Activated T-helper 2 cell treated with anti-CD3 and anti-CD28 coated beads, Interferon-gamma antibody, Interleukin-2, Interleukin-4, amounts not matched to agents 10 μg/mL and 5 μg/mL and 100 μg/mL, durations not matched to agents 14 hours and 24 hours and 36 hours (primary cell): ENCODE data around the gene DCDC2. TPM values are rescaled to one million over a fixed set of nuclear protein-coding genes. Genes with fewer than 3 reads are reported as not detected.
"Not testable (repeated sequence)": the region's sequence is repeated elsewhere in the genome, so short reads cannot be mapped to it uniquely, and the experiment has no call there.

Experiments used
- DNase-seq: peaks from one replicate; pipeline ENCODE4 v3.0.0; 2021; ENCODE audit warnings: low spot score
- H3K27ac Mint-ChIP-seq: one replicate; pipeline ENCODE4 v1.8.0; 2021; ENCODE audit warnings: mixed read lengths
- H3K27me3 Mint-ChIP-seq: one replicate; pipeline ENCODE4 v1.8.0; 2021; ENCODE audit warnings: low read depth, mixed read lengths
- H3K36me3 Mint-ChIP-seq: one replicate; pipeline ENCODE4 v1.8.0; 2021; ENCODE audit warnings: low read depth, mixed read lengths
- H3K4me1 Mint-ChIP-seq: one replicate; pipeline ENCODE4 v1.8.0; 2021; ENCODE audit warnings: low read depth, mixed read lengths
- H3K4me3 Mint-ChIP-seq: one replicate; pipeline ENCODE4 v1.8.0; 2021; ENCODE audit warnings: low read depth, mild to moderate bottlenecking, moderate library complexity, mixed read lengths
- H3K9me3 Mint-ChIP-seq: one replicate; pipeline ENCODE4 v1.8.0; 2021; ENCODE audit warnings: mixed read lengths
- intact Hi-C: fragments of 100-400 bp; cut with micrococcal nuclease; formaldehyde crosslinking; loops from one replicate; pipeline ENCODE4 v1.15.1; 2023
- total RNA-seq: library from RNA; stranded (reverse); gene quantifications from 2 replicates; pipeline ENCODE4 v1.2.3, GENCODE V29; 2022

The DCDC2 gene
- not detected in 2 replicates for total RNA-seq

DNA sequence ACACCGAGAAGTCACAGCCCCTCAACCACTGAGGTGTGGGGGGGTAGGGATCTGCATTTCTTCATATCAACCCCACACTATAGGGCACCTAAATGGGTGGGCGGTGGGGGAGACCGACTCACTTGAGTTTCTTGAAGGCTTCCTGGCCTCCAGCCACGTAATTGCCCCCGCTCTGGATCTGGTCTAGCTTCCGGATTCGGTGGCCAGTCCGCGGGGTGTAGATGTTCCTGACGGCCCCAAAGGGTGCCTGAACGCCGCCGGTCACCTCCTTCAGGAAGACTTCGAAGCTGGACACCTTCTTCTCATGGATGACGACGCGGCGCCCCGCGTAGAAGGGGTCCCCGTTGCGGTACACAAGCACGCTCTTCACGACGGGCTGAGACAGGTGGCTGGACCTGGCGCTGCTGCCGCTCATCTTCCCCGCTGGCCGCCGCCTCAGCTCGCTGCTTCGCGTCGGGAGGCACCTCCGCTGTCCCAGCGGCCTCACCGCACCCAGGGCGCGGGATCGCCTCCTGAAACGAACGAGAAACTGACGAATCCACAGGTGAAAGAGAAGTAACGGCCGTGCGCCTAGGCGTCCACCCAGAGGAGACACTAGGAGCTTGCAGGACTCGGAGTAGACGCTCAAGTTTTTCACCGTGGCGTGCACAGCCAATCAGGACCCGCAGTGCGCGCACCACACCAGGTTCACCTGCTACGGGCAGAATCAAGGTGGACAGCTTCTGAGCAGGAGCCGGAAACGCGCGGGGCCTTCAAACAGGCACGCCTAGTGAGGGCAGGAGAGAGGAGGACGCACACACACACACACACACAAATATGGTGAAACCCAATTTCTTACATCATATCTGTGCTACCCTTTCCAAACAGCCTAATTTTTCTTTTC, at the start of gene DCDC2:
TSS of gene DCDC2 (minus strand) at position 724 of the 883 bp plus-strand sequence. CDS start at position 415, 309 bp downstream.
- H3K4me1 Mint-ChIP-seq, result peaks cover 13% of the 10 kb centered on the region

DNA sequence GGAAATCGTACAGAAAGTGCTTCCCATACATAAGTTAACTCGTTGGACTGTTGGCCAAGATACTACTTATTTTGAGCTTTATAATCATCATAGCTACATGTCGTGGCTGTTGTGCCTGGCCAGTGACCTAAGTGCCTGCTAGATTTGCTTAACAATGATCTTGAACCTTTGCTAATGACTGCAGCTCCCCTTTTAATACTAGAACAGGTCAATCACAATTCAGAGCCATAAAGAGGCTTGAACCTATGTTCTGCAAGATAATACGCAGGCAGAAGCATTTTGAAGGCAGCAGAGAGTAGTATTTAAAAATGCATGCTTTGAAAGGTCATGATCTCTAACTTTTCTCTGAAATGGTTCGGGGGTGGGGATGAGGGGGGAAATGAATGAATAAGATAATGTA, 47.4 kb upstream of the DCDC2 start:
- no peak overlapping the region for H3K4me3 Mint-ChIP-seq
- no peak for DNase-seq
- H3K36me3 Mint-ChIP-seq, result peaks cover 35% of the 10 kb centered on the region
- H3K4me1 Mint-ChIP-seq, result peaks cover 25% of the 10 kb centered on the region
- no peaks in the 10 kb centered on the region for H3K9me3 Mint-ChIP-seq
- peaks cover 9% of the 10 kb centered on the region for H3K27me3 Mint-ChIP-seq
- intact Hi-C loops, result no loop called here
- H3K27ac Mint-ChIP-seq, result no peak overlapping the region

More for the DNA sequence above, at the start of gene DCDC2:
- Mint-ChIP-seq H3K36me3 (no peaks in the 10 kb centered on the region), H3K27me3 (peaks cover 40% of the 10 kb centered on the region), H3K4me3 (peak within 1 kb of the TSS; percentile 37), H3K27ac (no peak within 1 kb of the TSS), H3K9me3 (no peaks in the 10 kb centered on the region)
- DNase-seq, result peak; percentile 21
- intact Hi-C loops, result no loop called here

DNA sequence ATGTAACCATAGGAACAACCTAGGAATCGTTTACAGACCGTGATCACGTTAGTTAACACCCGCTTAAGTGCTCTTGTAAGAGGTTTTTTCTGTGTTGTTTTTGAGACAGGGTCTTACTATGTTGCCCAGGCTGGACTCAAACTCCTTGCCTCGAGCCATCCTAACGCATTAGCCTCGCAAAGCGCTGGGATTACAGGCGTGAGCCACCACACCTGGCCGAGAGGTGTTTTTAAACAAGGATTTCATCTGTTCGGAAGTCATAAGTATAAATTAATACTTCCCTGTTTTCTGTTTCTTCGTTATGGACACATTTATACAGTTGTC, 45.6 kb upstream of the DCDC2 start:
- DNase-seq, result no peak
- Mint-ChIP-seq H3K27me3 (peaks cover 20% of the 10 kb centered on the region), H3K36me3 (peaks cover 24% of the 10 kb centered on the region), H3K9me3 (no peaks in the 10 kb centered on the region), H3K27ac (peak overlapping the region; percentile 83), H3K4me3 (peak overlapping the region; percentile 99), H3K4me1 (peaks cover 25% of the 10 kb centered on the region)
- intact Hi-C loops, result loop anchor here (2.0 kb wide), 1 partner anchor 91 kb away; the partner anchor contains the start of gene ALDH5A1

DNA sequence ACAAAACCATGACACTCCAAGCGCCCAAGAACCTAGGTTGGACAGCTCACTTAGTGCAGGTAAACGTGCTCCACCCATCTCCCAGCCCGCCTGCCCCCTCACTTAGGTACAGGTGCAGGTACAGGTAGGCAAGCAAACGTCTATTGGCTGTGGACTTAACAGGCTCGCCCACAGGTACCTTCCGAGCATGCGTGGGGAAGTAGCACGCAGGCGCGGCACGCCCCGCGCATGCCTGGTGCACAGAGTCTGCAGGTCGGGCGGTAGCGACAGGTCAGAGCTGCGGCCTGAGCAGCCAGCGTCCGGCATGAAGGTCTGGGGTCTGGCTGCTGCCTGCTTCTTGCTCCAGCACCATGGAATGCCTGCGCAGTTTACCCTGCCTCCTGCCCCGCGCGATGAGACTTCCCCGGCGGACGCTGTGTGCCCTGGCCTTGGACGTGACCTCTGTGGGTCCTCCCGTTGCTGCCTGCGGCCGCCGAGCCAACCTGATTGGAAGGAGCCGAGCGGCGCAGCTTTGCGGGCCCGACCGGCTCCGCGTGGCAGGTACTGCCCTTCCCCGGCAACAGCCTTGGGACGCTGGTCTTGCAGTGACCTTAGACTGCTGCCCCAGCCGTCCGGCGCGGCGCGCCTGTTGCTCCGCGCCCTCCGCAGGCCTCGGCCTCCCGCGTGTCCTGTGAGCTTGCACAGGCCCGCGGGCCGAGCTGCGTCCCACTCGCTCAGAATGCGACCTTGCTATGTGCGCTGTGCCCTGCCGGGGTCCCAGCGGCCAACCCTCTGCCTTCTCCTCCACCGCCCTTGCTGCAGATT, 45.0 kb upstream of the DCDC2 start, which contains the start of gene MRS2:
TSS of gene MRS2 (plus strand) at position 240 of the 804 bp plus-strand sequence. CDS start at position 351, 111 bp downstream.
- peaks cover 23% of the 10 kb centered on the region for H3K36me3 Mint-ChIP-seq

DNA sequence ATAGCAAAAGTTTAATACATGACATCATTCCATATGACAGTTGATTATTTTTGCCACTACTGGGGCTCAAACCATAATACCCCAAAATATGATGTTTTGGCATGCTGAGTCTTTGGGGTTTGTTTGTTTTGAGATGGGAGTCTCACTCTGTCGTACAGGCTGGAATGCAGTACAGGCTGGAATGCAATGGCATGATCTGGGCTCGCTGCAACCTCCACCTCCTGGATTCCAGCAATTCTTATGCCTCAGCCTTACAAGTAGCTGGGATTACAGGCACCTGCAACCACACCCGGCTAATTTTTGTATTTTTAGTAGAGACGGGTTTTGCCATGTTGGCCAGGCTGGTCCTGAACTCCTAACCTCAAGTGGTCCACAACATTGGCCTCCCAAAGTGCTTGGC, 43.6 kb upstream of the DCDC2 start:
- H3K36me3 Mint-ChIP-seq, result peaks cover 21% of the 10 kb centered on the region
- H3K9me3 Mint-ChIP-seq, result no peaks in the 10 kb centered on the region
- no peak for DNase-seq
- no peak overlapping the region for H3K27ac Mint-ChIP-seq
- intact Hi-C loops, result no loop called here
- peaks cover 30% of the 10 kb centered on the region for H3K27me3 Mint-ChIP-seq
- H3K4me3 Mint-ChIP-seq, result peak overlapping the region; percentile 2
- peaks cover 25% of the 10 kb centered on the region for H3K4me1 Mint-ChIP-seq

More for the DNA sequence above, 45.0 kb upstream of the DCDC2 start, which contains the start of gene MRS2:
- H3K27ac Mint-ChIP-seq, result peak within 1 kb of the TSS; percentile 83
- no peaks in the 10 kb centered on the region for H3K9me3 Mint-ChIP-seq
- peak; percentile 74 for DNase-seq
- intact Hi-C loops, result loop anchor here (2.0 kb wide), 1 partner anchor 92 kb away; the partner anchor contains the start of gene ALDH5A1
- H3K4me1 Mint-ChIP-seq, result peaks cover 25% of the 10 kb centered on the region
- H3K4me3 Mint-ChIP-seq, result peak within 1 kb of the TSS; percentile 99
- H3K27me3 Mint-ChIP-seq, result peaks cover 22% of the 10 kb centered on the region

DNA sequence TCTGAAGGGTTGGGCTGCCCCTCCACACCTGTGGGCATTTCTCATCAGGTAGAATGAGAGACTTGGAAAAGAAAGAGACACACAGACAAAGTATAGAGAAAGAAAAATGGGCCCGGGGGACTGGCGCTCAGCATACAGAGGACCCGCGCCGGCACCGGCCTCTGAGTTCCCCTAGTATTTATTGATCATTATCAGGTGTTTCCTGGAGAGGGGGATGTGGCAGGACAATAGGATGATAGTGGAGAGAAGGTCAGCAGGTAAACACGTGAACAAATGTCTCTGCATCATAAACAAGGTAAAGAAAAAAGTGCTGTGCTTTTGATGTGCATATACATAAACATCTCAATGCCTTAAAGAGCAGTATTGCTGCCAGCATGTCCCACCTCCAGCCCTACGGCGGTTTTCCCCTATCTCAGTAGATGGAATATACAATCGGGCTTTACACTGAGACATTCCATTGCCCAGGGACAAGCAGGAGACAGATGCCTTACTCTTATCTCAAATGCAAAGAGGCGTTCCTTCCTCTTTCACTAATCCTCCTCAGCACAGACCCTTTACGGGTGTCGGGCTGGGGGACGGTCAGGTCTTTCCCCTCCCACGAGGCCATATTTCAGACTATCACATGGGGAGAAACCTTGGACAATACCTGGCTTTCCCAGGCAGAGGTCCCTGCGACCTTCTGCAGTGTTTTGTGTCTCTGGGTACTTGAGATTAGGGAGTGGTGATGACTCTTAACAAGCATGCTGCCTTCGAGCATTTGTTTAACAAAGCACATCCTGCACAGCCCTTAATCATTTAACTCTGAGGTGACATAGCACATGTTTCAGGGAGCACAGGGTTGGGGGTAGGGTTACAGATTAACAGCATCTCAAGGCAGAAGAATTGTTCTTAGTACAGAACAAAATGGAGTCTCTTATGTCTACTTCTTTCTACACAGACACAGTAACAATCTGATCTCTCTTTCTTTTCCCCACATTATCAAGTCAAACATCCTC, 42.5 kb upstream of the DCDC2 start:
- H3K9me3 Mint-ChIP-seq, DNase-seq, H3K4me3 Mint-ChIP-seq, intact Hi-C loops, H3K27ac Mint-ChIP-seq: not testable (repeated sequence)
- peaks cover 23% of the 10 kb centered on the region for H3K4me1 Mint-ChIP-seq
- peaks cover 15% of the 10 kb centered on the region for H3K36me3 Mint-ChIP-seq
- peaks cover 32% of the 10 kb centered on the region for H3K27me3 Mint-ChIP-seq

DNA sequence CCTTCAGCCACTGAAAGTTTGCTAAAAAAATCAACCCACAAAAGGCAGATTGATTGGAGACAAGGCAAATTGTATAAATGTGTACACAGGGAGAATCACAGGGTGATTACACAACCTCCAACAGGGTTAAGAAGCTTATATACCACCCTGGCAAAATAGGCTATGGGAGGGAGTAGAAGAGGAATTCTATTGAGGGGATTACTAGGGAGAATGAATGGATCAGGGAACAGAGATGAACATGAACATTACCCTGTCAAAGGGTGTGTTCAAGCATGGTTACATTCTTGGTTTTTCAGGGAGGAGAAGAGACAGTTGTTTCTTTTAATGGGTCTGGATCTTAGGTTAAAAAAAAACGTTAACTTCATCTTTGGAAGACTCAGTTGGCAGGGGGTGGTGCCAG, 39.8 kb upstream of the DCDC2 start:
- peaks cover 6% of the 10 kb centered on the region for H3K4me1 Mint-ChIP-seq
- no peaks in the 10 kb centered on the region for H3K36me3 Mint-ChIP-seq
- intact Hi-C loops, result no loop called here
- H3K4me3 Mint-ChIP-seq, result no peak overlapping the region
- no peak for DNase-seq
- no peaks in the 10 kb centered on the region for H3K9me3 Mint-ChIP-seq
- no peak overlapping the region for H3K27ac Mint-ChIP-seq
- peaks cover 32% of the 10 kb centered on the region for H3K27me3 Mint-ChIP-seq

DNA sequence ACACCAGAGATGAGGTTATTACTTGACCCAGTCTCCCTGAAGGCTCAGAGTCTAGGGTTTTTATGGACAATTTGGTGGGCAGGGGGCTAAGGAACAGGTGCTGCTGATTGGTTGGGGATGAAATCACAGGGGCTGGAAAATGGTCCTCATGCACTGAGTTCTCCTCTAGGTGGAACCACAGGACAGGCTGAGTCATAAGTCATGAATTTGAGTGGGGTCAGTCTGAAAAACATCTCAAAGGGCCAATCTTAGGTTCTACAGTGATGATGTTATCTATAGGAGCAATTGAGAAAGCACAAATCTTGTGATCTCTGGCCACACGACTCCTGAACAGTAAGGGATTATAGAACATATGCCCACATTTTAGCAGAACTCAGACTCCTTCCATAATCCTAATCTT, 39.0 kb upstream of the DCDC2 start:
- Mint-ChIP-seq H3K36me3 (no peaks in the 10 kb centered on the region), H3K4me1 (peaks cover 5% of the 10 kb centered on the region), H3K27me3 (peaks cover 31% of the 10 kb centered on the region), H3K9me3 (no peaks in the 10 kb centered on the region), H3K27ac (no peak overlapping the region), H3K4me3 (no peak overlapping the region)
- intact Hi-C loops, result no loop called here
- DNase-seq, result no peak

DNA sequence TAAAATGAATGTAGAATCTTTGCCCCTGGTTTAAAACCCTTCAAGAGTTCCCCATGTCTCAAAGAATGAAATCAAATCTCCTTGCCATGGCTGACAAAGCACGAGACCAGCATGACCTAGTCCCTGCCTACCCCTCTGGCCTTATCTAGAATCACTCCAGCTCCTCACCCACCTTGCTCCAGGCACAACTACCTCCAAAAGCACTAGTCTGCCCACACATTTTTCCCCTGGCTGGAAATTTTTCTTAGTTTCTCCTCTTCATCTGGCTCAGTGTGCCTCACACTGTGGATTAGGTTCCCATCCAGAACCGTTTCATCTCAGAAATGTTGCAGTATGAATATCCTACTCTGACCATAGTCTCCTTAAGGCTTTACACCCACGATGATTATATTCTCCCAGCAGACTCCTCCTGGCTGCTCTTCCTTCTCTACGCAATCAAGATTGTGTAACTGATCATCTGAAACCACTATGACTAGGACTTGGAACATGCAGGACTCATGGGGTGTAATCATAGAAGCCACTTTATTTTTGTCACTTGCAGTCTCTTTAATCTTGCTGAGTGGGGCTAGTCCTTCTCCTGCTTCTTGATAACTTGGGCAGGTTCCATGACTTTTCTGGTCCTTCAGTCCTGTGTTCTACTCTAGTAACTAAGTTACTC, 37.0 kb upstream of the DCDC2 start:
- intact Hi-C loops, result no loop called here
- no peak for DNase-seq
- Mint-ChIP-seq H3K36me3 (no peaks in the 10 kb centered on the region), H3K9me3 (no peaks in the 10 kb centered on the region), H3K27ac (no peak overlapping the region), H3K4me1 (peaks cover 1% of the 10 kb centered on the region), H3K4me3 (no peak overlapping the region), H3K27me3 (peaks cover 19% of the 10 kb centered on the region)

DNA sequence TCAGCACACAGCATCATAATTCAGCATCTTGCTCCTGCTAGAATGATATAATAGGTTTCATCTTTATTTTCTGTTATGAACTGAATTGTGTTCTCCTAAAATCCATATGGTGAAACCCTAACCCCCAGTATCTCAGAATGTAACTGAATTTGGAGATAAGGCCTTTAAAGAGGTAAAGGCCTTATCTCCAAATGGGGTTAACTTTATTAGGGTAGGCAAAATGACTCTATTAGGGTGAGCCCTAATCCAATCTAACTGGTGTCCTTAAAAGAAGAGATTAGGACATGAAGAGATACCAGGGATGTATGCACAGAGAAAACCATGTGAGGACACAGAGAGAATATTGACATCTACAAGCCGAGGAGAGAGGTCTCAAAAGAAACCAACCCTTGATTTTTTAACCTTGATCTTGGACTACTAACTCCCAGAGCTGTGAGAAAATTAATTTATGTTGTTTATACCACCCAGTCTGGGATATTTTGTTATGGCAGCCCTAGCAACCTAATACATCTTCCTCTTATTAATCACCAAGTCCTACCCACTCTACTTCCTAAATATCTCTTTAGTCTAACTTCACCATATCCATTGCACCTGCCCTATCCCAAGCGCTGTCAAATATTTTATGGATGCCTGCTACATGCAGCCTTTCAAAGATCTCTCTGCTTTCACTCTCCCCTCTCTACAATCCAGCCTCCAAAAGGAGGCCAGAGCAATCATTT, 36.4 kb upstream of the DCDC2 start:
- DNase-seq, result no peak
- H3K4me3 Mint-ChIP-seq, result no peak overlapping the region
- intact Hi-C loops, result no loop called here
- H3K36me3 Mint-ChIP-seq, result no peaks in the 10 kb centered on the region
- H3K4me1 Mint-ChIP-seq, result peaks cover 1% of the 10 kb centered on the region
- peaks cover 13% of the 10 kb centered on the region for H3K27me3 Mint-ChIP-seq
- H3K27ac Mint-ChIP-seq, result no peak overlapping the region
- H3K9me3 Mint-ChIP-seq, result no peaks in the 10 kb centered on the region

DNA sequence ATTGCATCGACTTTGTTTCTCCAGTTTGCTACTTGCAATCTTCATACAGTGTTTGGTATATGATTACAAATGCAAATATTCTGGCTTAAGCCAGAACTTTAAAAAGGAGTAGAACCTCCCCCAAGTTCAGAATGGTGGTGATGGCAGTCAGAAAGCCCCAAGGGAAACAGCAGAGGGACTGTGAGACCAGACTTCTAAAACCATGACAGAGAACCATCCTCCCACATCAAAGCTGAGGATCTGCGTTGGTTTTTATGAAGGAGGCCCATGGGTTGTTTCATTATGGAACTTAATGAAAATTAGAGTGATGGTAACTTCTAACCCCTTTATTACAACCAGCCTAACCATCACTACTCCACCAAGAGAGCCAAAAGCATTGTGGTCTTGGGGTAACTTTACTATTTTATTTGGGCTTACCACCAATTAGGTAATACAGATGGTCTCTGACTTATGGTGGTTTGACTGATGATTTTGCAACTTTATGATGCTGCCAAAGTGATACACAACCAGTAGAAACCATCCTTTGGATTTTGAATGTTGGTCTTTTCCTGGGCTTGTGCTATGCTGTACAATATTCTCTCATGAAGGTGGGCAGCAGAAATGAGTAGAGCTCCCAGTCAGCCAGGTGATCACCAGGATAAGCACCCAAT, 34.0 kb upstream of the DCDC2 start:
- H3K9me3 Mint-ChIP-seq, result no peaks in the 10 kb centered on the region
- peaks cover 6% of the 10 kb centered on the region for H3K27me3 Mint-ChIP-seq
- no peaks in the 10 kb centered on the region for H3K36me3 Mint-ChIP-seq
- peaks cover 1% of the 10 kb centered on the region for H3K4me1 Mint-ChIP-seq
- intact Hi-C loops, result no loop called here
- no peak for DNase-seq
- no peak overlapping the region for H3K27ac Mint-ChIP-seq
- H3K4me3 Mint-ChIP-seq, result no peak overlapping the region
